Kidney (tissue), 14 donors: ENCODE results near the gene CPNE7. TPM values are rescaled to one million over a fixed set of nuclear protein-coding genes. Genes with fewer than 3 reads are reported as not detected.

ENCODE experiments used
- DNase-seq, 5 donors: peaks; one replicate each; pipeline ENCODE4 v3.0.0-alpha.2; 2013 to 2020
- FAIRE-seq: peaks from 2 replicates; lab custom pipeline; 2012; peaks lifted over from hg19 to GRCh38; lab: Jason Lieb, UNC
- H3K27ac ChIP-seq, 2 donors: one replicate each; pipeline ENCODE4 v1.7.0; 2013; ENCODE audit warnings: low read depth in 2 of 2, low read length in 2 of 2, inconsistent platforms in 1 of 2
- H3K27me3 ChIP-seq: one replicate; pipeline ENCODE4 v1.7.1; 2013; ENCODE audit warnings: low read length, inconsistent platforms; ENCODE audit not compliant: control insufficient read depth, insufficient read depth
- H3K36me3 ChIP-seq, 3 donors: one replicate each; pipeline versions ENCODE4 v1.7.0 to v1.7.1; 2013; ENCODE audit warnings: low read length in 3 of 3, control low read depth in 1 of 3, inconsistent platforms in 1 of 3; ENCODE audit not compliant: insufficient read depth in 3 of 3, control insufficient read depth in 2 of 3
- H3K4me1 ChIP-seq, 3 donors: one replicate each; pipeline versions ENCODE4 v1.7.0 to v1.7.1; 2013; ENCODE audit warnings: low read length in 3 of 3, inconsistent platforms in 1 of 3, low read depth in 1 of 3; ENCODE audit not compliant: control insufficient read depth in 2 of 3, insufficient read depth in 2 of 3
- H3K4me3 ChIP-seq, 3 donors: one replicate each; pipeline versions ENCODE4 v1.7.0 to v1.8.1; 2013; ENCODE audit warnings: low read length in 3 of 3, control low read depth in 1 of 3, inconsistent platforms in 1 of 3
- H3K9ac ChIP-seq, 3 donors: one replicate each; pipeline versions ENCODE4 v1.7.0 to v1.7.1; 2013; ENCODE audit warnings: low read length in 3 of 3, control low read depth in 1 of 3, inconsistent platforms in 1 of 3
- H3K9me3 ChIP-seq, 3 donors: one replicate each; pipeline versions ENCODE4 v1.7.0 to v1.7.1; 2013; ENCODE audit warnings: low read length in 3 of 3, control low read depth in 1 of 3, inconsistent platforms in 1 of 3; ENCODE audit not compliant: control insufficient read depth in 2 of 3, insufficient read depth in 1 of 3
- intact Hi-C: fragments of 100-400 bp; cut with DNase I; formaldehyde crosslinking; loops from one replicate; pipeline ENCODE4 v1.11.1; 2022
- polyA plus RNA-seq: library from polyadenylated mRNA; stranded (reverse); fragments of 350-450 nt; fragmentation: Illumina TruSeq; extraction: RNeasy Lipid Tissue Mini Kit (QIAGEN cat#74804); gene quantifications from one replicate; pipeline ENCODE4 v1.2.3, GENCODE V29; 2014; ENCODE audit warnings: low read depth, low replicate concordance; ENCODE audit not compliant: insufficient read depth
- total RNA-seq: library from RNA; stranded (reverse); fragmentation: NEBNext Ultra II Directional; extraction: Animal tissue kit (Norgen Biotek cat#: 25700); gene quantifications from one replicate; pipeline ENCODE4 v1.2.1, GENCODE V29; 2021
- TF ChIP-seq, protein P1 (sequence below): IDR thresholded peaks from 3 replicates; pipeline ENCODE4 v1.5.1; 2012; ENCODE audit warnings: mild to moderate bottlenecking, moderate library complexity, borderline replicate concordance; ENCODE audit not compliant: insufficient read depth; ENCODE audit errors: extremely low read depth
- donor health status: control.
- donor health status: control.
- donor health status: control.
- donor health status: control.
- donor health status: control.
- donor health status: DM: yes; HTN: yes; CAD: no.
- donor health status: Normal renal cell carcinoma (clear cell type).

The CPNE7 gene
- total and polyA plus RNA-seq, 2 donors from 2014 or later, result 1.5 to 13.7 TPM

DNA sequence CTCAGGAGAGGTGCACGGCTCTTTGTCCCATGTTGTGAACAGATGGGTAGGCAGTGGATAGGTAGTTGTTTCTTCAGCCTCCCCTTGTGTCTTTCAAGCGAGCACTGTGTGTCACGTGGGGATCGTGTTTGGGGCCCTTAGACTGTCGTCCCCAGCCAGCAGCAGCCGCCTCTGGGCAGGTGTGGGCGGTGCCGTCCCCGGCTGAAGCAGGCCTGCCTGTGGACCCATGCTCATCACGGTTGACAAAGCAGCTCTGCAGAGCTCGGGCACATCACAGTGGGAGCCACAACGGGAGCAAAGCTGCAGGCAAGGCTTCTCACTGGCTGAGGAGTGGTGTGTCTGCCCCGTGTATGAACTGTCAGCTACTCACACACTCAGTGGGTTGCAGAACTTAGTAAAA lies 19.8 kb upstream of the CPNE7 start:
- FAIRE-seq (no peak), DNase-seq (no peak)
- Histone ChIP-seq H3K9ac (no peak overlapping the region), H3K27ac (no peak overlapping the region), H3K9me3 (no peaks in the 10 kb centered on the region), H3K4me1 (peaks cover 0 to 6% (median 2%) of the 10 kb centered on the region in 3 donors), H3K27me3 (no peaks in the 10 kb centered on the region), H3K36me3 (peaks cover 2 to 18% (median 15%) of the 10 kb centered on the region in 3 donors), H3K4me3 (no peak overlapping the region)
- TF ChIP-seq, protein P1, sequence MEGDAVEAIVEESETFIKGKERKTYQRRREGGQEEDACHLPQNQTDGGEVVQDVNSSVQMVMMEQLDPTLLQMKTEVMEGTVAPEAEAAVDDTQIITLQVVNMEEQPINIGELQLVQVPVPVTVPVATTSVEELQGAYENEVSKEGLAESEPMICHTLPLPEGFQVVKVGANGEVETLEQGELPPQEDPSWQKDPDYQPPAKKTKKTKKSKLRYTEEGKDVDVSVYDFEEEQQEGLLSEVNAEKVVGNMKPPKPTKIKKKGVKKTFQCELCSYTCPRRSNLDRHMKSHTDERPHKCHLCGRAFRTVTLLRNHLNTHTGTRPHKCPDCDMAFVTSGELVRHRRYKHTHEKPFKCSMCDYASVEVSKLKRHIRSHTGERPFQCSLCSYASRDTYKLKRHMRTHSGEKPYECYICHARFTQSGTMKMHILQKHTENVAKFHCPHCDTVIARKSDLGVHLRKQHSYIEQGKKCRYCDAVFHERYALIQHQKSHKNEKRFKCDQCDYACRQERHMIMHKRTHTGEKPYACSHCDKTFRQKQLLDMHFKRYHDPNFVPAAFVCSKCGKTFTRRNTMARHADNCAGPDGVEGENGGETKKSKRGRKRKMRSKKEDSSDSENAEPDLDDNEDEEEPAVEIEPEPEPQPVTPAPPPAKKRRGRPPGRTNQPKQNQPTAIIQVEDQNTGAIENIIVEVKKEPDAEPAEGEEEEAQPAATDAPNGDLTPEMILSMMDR, result no peak
- intact Hi-C loops, result no loop called here

DNA sequence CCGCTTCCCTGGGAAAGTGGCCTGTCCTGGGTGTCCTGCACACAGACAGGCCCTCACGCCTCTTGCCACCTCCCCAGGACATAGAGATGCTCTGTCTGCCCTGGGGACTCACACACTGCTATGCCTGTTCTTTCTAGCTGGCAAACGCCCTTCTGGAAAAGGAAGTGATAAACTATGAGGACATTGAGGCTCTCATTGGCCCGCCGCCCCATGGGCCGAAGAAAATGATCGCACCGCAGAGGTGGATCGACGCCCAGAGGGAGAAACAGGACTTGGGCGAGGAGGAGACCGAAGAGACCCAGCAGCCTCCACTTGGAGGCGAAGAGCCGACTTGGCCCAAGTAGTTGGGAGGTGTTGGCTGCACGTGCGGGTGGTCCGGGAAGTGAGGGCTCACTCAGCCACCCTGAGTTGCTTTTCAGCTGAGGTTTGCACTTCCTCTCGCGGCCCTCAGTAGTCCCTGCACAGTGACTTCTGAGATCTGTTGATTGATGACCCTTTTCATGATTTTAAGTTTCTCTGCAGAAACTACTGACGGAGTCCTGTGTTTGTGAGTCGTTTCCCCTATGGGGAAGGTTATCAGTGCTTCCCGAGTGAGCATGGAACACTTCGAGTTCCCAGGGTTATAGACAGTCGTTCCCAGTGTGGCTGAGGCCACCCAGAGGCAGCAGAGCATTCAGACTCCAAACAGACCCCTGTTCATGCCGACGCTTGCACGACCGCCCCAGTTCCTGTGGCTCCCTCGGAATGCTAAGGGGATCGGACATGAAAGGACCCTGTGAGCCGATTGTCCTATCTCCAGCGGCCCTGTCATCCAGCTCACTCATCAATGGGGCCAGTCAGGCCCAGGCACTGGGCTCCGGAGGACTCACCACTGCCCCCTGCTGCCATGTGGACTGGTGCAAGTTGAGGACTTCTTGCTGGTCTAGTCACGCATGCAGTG lies 18.5 kb upstream of the CPNE7 start:
- H3K36me3 ChIP-seq, result peaks cover 6 to 23% (median 14%) of the 10 kb centered on the region in 3 donors
- FAIRE-seq, result no peak
- peak; percentile 71 to 88 (median 80) for DNase-seq

DNA sequence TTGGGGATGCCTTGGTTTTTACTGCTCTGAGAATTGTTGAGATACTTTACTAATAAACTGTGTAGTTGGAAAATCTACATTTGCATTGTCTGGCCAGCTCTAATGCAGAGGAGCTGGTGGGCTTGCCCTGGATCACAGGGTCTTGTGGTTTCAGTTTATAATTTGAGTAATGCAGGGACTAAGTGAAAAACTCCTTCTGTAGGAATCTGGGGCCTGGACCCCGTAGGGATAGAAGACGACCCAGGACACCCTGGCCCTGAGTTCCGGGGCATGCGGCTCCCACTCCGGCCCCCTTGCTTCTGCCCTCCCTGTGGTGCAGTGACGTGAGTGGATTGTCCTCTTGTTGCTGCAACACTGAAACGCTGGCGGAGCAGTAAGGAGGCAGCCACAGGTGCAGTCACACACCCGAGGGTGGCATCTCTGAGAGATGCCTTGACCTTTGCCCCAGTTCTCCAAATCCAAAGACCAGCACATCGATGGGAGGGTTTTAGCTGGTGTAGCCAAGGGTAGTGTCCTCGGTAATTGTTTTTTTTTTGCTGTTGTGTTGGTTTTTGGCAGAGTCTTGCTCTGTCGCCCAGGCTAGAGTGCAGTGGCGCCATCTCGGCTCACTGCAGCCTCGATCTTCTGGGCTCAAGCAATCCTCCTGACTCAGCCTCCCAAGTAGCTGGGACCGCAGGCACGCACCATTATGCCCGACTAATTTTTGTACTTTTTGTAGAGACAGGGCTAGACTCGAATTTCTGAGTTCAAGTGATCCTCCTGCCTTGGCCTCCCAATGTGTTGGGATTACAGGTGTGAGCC lies 17.7 kb upstream of the CPNE7 start:
- TF ChIP-seq, protein P1, result no peak
- no peak for FAIRE-seq
- no peaks in the 10 kb centered on the region for H3K27me3 ChIP-seq
- H3K4me1 ChIP-seq, result peaks cover 6 to 15% (median 12%) of the 10 kb centered on the region in 3 donors
- H3K36me3 ChIP-seq, result peaks cover 12 to 25% (median 17%) of the 10 kb centered on the region in 3 donors
- no peak overlapping the region for H3K27ac ChIP-seq
- no peak overlapping the region for H3K9ac ChIP-seq
- intact Hi-C loops, result no loop called here
- H3K9me3 ChIP-seq, result no peaks in the 10 kb centered on the region
- DNase-seq, result no peak
- no peak overlapping the region for H3K4me3 ChIP-seq

More for the DNA sequence above, 18.5 kb upstream of the CPNE7 start:
- intact Hi-C loops, result no loop called here
- H3K4me1 ChIP-seq, result peaks cover 4 to 12% (median 8%) of the 10 kb centered on the region in 3 donors
- H3K27me3 ChIP-seq, result no peaks in the 10 kb centered on the region
- no peak overlapping the region for H3K27ac ChIP-seq
- no peak overlapping the region for H3K4me3 ChIP-seq
- H3K9ac ChIP-seq, result no peak overlapping the region
- no peaks in the 10 kb centered on the region for H3K9me3 ChIP-seq
- TF ChIP-seq, protein P1, result peak; percentile 76
